ENCODE measurements around the gene SLC25A28. TPM values are rescaled to one million over a fixed set of nuclear protein-coding genes. Genes with fewer than 3 reads are reported as not detected.

SLC25A28 gene
- total RNA-seq, 4 donors from 2014 or later, result 29.8 to 42.8 (median 31.5) TPM

DNA sequence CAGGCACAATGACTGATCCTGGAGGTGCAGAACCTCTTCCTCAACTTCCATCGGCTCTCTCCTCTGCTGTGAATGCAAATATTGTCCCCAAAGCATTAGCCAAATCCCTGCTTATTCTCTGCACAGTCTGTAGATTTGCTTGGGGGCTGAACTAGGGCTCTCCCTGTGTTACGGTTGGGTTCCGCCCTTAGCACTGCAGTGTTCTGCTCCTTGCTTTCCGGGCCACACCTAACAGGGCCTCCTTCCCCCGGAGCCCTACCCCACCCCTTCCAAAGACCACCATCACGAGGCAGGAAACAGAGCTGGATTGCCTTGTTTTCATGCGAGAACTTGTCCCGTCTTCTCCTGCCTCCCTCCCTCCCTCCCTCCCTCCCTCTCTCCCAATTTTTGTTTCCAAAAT lies 36.6 kb downstream of the SLC25A28 start:
- Histone ChIP-seq H3K4me3 (no peak overlapping the region), H3K27me3 (peaks cover 0 to 36% (median 0%) of the 10 kb centered on the region in 4 donors), H3K36me3 (no peaks in the 10 kb centered on the region), H3K4me1 (no peaks in the 10 kb centered on the region), H3K27ac (replicated peaks in 1 of 4) (no peak overlapping the region), H3K9me3 (no peaks in the 10 kb centered on the region)
- intact Hi-C loops (cut with DNase I), result no loop called here
- WGBS, result 70% methylated on average over 8 of the region's 8 CpGs
- DNase-seq (ENCODE audit: extremely low spot score), result no peak
- no peak for TF ChIP-seq POLR2A (IDR thresholded peaks at IDR 0.05; ENCODE audit: low read depth)
- TF ChIP-seq POLR2AphosphoS5 (IDR thresholded peaks at IDR 0.05), result no peak

DNA sequence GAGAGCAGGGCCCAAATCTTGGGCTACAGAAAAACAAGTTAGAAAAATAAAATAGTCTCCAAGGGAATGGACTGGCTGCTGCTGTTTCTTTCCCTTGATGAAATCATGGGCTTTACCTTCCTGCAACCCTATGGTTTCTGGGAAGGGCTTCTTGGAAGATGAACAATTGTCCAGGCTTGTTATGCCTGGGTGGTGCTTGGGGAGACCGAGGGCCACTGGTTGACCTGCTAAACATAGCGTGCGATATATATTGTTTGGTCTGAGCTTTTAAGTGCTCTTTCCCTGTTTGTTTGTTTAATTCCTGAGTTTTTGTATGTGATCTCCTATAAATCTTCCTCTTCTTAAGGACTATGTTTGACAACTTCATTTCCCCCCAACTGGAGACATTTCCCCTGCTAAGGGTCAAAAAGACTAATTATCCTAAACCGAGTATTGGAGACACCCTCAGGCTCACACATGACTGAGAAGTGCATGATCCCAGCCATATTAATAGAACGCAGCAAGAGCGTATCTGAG lies 37.9 kb downstream of the SLC25A28 start:
- H3K36me3 ChIP-seq, result no peaks in the 10 kb centered on the region
- DNase-seq (ENCODE audit: extremely low spot score), result no peak
- intact Hi-C loops (cut with DNase I), result no loop called here
- WGBS, result 68% methylated on average over 6 of the region's 6 CpGs
- no peak overlapping the region for H3K27ac ChIP-seq (replicated peaks in 1 of 4)
- H3K4me1 ChIP-seq, result no peaks in the 10 kb centered on the region
- H3K4me3 ChIP-seq, result no peak overlapping the region
- no peaks in the 10 kb centered on the region for H3K9me3 ChIP-seq
- peaks cover 0 to 47% (median 0%) of the 10 kb centered on the region in 4 donors for H3K27me3 ChIP-seq
- TF ChIP-seq EP300 (IDR thresholded peaks at IDR 0.05), result no peak
- TF ChIP-seq CTCF (IDR thresholded peaks at IDR 0.05), result no peak

DNA sequence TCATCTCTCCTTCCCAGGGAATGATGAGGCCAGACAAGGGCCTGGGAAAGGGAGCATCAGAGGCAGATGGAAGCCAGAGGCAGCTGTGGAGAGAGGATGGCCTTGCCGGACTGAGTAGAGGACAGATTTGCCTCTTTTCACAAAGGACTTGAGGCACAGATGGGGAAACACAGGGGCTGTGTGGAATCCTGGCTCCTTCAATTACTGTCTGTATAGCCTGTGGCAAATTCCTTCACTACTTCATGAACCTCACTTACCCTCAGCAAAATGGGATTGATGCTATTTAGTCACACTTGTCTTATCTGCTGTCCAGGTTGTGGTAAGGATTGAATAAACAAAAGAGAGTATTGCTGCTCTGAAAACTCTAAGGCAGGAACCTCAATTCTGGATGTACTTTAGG lies 40.3 kb downstream of the SLC25A28 start:
- Histone ChIP-seq H3K36me3 (no peaks in the 10 kb centered on the region), H3K27ac (replicated peaks in 1 of 4) (no peak overlapping the region), H3K9me3 (no peaks in the 10 kb centered on the region), H3K4me3 (no peak overlapping the region), H3K4me1 (no peaks in the 10 kb centered on the region), H3K27me3 (peaks cover 0 to 43% (median 0%) of the 10 kb centered on the region in 4 donors)
- DNase-seq (ENCODE audit: extremely low spot score), result no peak
- WGBS, result 80% methylated on average over 1 of the region's 1 CpG
- intact Hi-C loops (cut with DNase I), result no loop called here
- TF ChIP-seq EP300 (IDR thresholded peaks at IDR 0.05) (no peak), CTCF (IDR thresholded peaks at IDR 0.05) (no peak), POLR2AphosphoS5 (IDR thresholded peaks at IDR 0.05) (no peak), POLR2A (IDR thresholded peaks at IDR 0.05; ENCODE audit: low read depth) (no peak)

DNA sequence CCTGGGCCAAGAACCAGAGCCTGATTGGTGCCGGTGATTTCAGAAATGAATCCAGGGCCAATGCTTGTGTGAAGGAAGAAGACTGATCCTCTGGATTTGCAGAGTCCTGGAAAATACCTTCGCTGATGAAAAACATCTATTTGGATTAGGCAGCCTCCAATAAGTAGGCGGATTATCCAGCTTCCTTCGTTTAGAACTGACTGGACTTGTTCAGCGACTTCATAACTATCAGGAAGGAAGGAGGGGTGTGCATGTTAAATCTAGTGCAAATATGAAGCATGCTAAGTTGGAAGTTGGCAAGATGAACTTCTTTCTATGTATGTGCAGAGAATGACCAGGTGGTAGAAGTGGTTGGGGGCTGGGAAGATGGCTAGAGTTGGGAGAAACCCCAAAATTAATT lies 46.4 kb downstream of the SLC25A28 start:
- Histone ChIP-seq H3K9me3 (no peaks in the 10 kb centered on the region), H3K36me3 (no peaks in the 10 kb centered on the region), H3K4me3 (no peak overlapping the region), H3K4me1 (no peaks in the 10 kb centered on the region), H3K27ac (replicated peaks in 1 of 4) (no peak overlapping the region), H3K27me3 (peaks cover 0 to 55% (median 0%) of the 10 kb centered on the region in 4 donors)
- intact Hi-C loops (cut with DNase I), result no loop called here
- 69% methylated on average over 5 of the region's 5 CpGs for WGBS
- TF ChIP-seq CTCF (IDR thresholded peaks at IDR 0.05) (no peak), POLR2A (IDR thresholded peaks at IDR 0.05; ENCODE audit: low read depth) (no peak), EP300 (IDR thresholded peaks at IDR 0.05) (no peak), POLR2AphosphoS5 (IDR thresholded peaks at IDR 0.05) (no peak)
- DNase-seq (ENCODE audit: extremely low spot score), result no peak

- TF ChIP-seq POLR2A (IDR thresholded peaks at IDR 0.05; ENCODE audit: low read depth), result no peak
- no peak for TF ChIP-seq EP300 (IDR thresholded peaks at IDR 0.05)
- no peak for TF ChIP-seq POLR2AphosphoS5 (IDR thresholded peaks at IDR 0.05)
- no peak for TF ChIP-seq CTCF (IDR thresholded peaks at IDR 0.05)
- DNase-seq (ENCODE audit: extremely low spot score), result no peak
- H3K27me3 ChIP-seq, result peaks cover 0 to 51% (median 3%) of the 10 kb centered on the region in 4 donors
- no peak overlapping the region for H3K27ac ChIP-seq (replicated peaks in 1 of 4)
- no peaks in the 10 kb centered on the region for H3K36me3 ChIP-seq
- H3K9me3 ChIP-seq, result no peaks in the 10 kb centered on the region
- WGBS, result 65% methylated on average over 1 of the region's 1 CpG
- no peak overlapping the region for H3K4me3 ChIP-seq
- H3K4me1 ChIP-seq, result no peaks in the 10 kb centered on the region
- intact Hi-C loops (cut with DNase I), result no loop called here
These were observed 48.4 kb downstream of the SLC25A28 start for GRCh38 chr10:99571816-99572215.

All from esophagus muscularis mucosa (tissue), 4 donors.